ENCODE measurements around the gene RNF145.
"Not testable (repeated sequence)": the region's sequence is repeated elsewhere in the genome, so short reads cannot be mapped to it uniquely, and the experiment has no call there.

Gene RNF145

DNA sequence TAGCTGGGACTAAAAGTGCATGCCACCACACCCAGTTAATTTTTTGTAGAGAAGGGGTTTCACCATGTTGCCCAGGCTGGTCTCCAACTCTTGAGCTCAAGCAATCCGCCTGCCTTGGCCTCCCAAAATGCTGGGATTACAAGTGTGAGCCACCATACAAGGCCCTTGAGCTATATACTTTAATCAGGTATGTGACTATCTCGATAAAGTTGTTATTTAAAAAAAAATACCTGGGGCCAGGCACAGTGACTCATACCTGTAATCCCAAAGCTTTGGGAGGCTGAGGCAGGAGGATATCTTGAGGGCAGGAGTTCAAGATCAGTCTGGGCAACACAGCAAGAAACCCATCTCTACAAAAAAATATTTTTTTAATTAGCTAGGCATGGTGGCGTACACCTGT lies 19.2 kb downstream of the RNF145 start:
- no peak for DNase-seq (ENCODE audit: low spot score)

DNA sequence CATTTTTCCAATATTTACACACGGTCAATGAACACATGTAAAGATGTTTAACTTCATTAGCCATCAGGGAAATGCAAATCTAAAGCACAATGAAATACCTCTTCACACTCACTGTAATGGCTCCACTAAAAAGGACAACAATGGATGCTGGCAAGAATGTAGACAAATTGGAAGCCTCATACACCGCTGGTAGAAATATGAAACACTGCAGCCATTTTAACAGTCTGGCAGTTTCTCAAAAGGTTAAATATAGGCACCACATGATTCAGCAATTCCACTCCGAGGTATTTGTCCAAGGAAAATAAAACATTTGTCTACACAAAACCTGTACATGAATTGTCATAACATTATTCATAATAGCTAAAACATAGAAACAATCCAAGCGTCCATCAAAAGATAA lies 20.0 kb downstream of the RNF145 start:
- no peak for DNase-seq (ENCODE audit: low spot score)

- DNase-seq (ENCODE audit: low spot score) = no peak
Observed at GRCh38 chr5:159187719-159188118, 21.6 kb downstream of the RNF145 start.

DNA sequence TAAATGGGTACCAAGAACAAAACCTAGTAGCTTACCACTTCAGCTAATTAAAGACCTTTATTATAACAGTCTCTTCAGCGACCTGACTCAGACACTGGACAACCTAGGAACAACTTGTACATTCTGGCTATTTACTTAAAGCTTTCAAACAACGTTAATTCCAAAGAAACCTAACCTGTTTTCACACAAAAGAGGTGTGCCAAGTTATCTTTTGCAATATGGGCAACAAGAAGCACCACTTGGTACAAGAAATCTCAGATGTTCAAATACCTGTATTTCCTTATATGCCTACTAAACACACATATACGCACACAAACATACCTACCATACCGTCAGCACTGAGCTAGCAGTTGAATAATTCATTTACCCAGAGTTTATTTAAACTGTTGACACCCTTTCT lies 23.0 kb downstream of the RNF145 start:
- no peak for DNase-seq (ENCODE audit: low spot score)

DNA sequence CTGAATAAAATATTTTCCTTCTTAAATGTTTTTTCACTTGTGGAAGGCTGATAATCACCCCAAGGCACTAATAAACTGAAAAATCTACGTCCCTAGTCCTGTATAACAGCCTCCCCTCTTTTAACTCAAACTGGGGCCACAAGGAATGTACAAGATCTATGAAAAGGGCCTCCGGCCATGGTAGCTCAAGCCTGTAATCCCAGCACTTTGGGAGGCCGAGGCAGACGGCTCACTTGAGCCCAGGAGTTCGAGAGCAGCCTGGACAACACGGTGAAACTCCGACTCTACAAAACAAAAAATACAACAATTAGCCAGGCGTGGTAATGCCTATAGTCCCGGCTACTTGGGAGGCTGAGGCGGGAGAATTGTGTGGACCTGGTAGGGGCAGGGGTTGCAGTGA lies 23.6 kb downstream of the RNF145 start:
- no peak for DNase-seq (ENCODE audit: low spot score)

DNA sequence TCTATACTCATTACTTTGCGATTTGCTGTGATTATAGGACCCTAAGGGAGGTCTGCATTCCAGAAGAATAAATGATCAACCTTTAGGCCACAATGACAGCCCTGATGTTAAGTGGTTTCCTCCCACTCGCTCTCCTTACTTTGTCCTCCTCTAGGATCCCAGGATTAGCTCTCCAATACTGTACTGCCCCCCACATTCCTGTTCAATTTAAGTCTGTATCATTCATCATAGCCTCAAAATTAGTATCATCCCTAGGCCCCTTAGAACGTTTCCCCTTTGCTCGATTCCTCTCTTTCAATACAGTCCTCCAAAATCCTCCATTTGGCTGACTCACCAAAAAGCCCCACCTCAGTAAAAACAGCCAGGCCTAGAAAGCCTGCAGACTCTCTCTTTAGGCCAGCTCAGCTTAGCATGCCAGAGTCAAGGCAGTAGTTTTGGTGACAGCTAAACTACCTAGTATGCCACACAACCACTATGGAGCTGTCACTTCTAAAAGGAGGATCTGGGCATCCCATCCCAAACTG lies 24.4 kb downstream of the RNF145 start:
- peak; percentile 21 for DNase-seq (ENCODE audit: low spot score)

GRCh38 chr5:159184236-159184635 lies 25.1 kb downstream of the RNF145 start:
- no peak for DNase-seq (ENCODE audit: low spot score)

DNA sequence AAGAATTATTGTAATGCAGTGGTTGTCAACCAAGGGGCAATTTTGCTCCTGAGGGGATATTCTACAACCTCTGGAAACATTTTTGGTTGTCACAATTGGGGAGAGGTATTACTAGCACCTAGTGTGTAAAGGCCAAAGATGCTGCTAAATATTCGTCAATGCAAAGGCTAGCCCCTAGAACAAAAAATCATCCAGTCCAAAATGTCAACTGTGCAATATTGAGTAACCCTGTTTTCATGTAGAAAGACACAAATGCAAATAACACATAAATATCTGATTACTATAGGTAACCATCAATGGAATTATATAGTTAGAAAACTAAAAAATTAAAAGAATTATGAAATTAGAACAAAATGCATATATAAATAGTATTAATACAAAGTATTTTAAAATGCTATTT lies 26.1 kb downstream of the RNF145 start:
- no peak for DNase-seq (ENCODE audit: low spot score)

GRCh38 chr5:159182691-159183090 lies 26.7 kb downstream of the RNF145 start:
- DNase-seq (ENCODE audit: low spot score) = no peak

GRCh38 chr5:159181651-159182050 lies 27.7 kb downstream of the RNF145 start:
- DNase-seq (ENCODE audit: low spot score) = no peak

GRCh38 chr5:159181152-159181551 lies 28.2 kb downstream of the RNF145 start:
- no peak for DNase-seq (ENCODE audit: low spot score)

- DNase-seq (ENCODE audit: low spot score) = no peak
Observed at GRCh38 chr5:159179529-159180305, 29.6 kb downstream of the RNF145 start.

GRCh38 chr5:159178978-159179377 lies 30.4 kb downstream of the RNF145 start:
- DNase-seq (ENCODE audit: low spot score) = no peak

- no peak for DNase-seq (ENCODE audit: low spot score)
Observed at GRCh38 chr5:159175547-159175946, 33.8 kb downstream of the RNF145 start.

- no peak for DNase-seq (ENCODE audit: low spot score)
Observed at GRCh38 chr5:159174511-159175168, 34.7 kb downstream of the RNF145 start.

DNA sequence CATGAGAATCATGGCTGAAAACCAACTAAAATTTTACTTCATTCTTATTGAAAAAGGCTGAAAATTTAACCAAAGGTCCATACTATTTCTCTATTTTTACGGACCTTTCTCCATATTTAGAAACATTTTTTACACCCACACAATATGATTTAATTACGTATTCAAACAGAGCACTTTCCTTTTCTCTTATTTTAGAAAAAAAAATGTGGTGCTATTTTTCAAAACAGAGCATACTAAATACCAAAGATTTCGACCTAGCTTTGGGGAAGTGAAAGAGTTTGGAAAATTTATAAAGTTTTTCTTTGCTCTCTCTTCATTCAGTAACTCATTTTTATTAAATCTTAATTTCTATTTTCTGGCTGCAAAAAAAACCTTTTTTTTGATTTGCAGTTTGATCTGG lies 38.1 kb downstream of the RNF145 start:
- DNase-seq (ENCODE audit: low spot score) = no peak

- no peak for DNase-seq (ENCODE audit: low spot score)
Observed at GRCh38 chr5:159170021-159170420, 39.3 kb downstream of the RNF145 start.

GRCh38 chr5:159166416-159166815 lies 42.9 kb downstream of the RNF145 start:
- no peak for DNase-seq (ENCODE audit: low spot score)

GRCh38 chr5:159163701-159164046 lies 45.7 kb downstream of the RNF145 start:
- no peak for DNase-seq (ENCODE audit: low spot score)

GRCh38 chr5:159163027-159163700 lies 46.2 kb downstream of the RNF145 start:
- DNase-seq (ENCODE audit: low spot score) = no peak

DNA sequence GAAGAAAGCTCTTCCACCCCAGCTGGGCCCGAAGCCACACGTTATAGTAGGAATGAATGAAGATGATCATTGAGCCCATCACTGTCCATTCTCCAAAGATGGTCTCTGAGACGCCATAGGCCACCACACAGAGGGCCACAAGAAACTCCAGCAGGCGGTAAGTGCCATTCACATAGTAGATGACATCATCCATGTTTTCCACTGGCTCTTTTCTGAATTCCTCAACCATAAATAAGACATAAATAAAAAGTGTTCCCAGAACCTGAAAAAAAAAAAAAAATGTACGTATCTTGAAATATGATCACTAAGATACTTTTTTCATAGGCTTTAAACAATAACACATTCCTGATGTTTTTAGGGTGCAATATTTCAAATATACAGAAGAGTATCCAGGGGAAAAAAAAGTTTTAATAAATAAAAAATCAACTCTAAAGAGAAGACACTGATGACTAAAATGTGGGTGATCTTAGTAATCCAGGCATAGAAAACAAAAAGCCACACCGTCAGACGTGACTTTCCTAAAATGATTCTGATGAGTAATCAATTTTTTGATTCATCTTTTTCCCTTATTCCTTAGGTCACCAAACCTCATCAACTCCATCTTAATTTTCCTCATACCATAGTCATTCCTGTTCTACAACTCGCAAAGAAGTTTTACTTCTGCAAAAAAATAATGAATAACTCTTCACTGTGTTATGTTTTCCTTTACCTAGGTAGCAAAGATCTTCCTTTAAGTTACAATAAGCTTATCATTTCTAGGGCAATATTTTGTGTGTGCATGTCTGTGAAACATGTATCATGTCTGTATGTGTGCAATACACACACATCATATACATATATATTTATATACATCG lies 47.8 kb downstream of the RNF145 start:
- DNase-seq (ENCODE audit: low spot score) = no peak

GRCh38 chr5:159158553-159159091 lies 50.7 kb downstream of the RNF145 start:
- DNase-seq (ENCODE audit: low spot score) = not testable (repeated sequence)

Measured in iPS-NIHi11 (cell line).